HG03457 (cell line): ENCODE data around the gene NKPD1.
A peak's percentile ranks its signal among the peaks of the same experiment; 100 is the strongest.

Experiments used
- ATAC-seq: cut with Tn5 transposase; IDR thresholded peaks from one replicate; pipeline ENCODE4 v1.9.1; 2021; ENCODE audit warnings: moderate number of reproducible peaks; ENCODE audit not compliant: unreplicated experiment

The NKPD1 gene

GRCh38 chr19:45173816-45174215 lies 13.0 kb upstream of the NKPD1 start:
- no peak for ATAC-seq

GRCh38 chr19:45172611-45173208 lies 11.9 kb upstream of the NKPD1 start:
- no peak for ATAC-seq

GRCh38 chr19:45172173-45172572 lies 11.4 kb upstream of the NKPD1 start:
- no peak for ATAC-seq

GRCh38 chr19:45171211-45171623 lies 10.4 kb upstream of the NKPD1 start:
- no peak for ATAC-seq

- ATAC-seq: no peak
Observed at GRCh38 chr19:45170146-45171106, 9.6 kb upstream of the NKPD1 start.

GRCh38 chr19:45169602-45170001 lies 8.8 kb upstream of the NKPD1 start:
- ATAC-seq: no peak

- ATAC-seq: no peak
Observed at GRCh38 chr19:45168767-45169351, 8.1 kb upstream of the NKPD1 start.

- no peak for ATAC-seq
Observed at GRCh38 chr19:45166723-45167252, 6.0 kb upstream of the NKPD1 start.

GRCh38 chr19:45164577-45165335 lies 4.0 kb upstream of the NKPD1 start:
- ATAC-seq: peak; percentile 77

- no peak for ATAC-seq
Observed at GRCh38 chr19:45163751-45164460, 3.1 kb upstream of the NKPD1 start.

GRCh38 chr19:45163156-45163555 lies 2.4 kb upstream of the NKPD1 start:
- ATAC-seq: no peak

- ATAC-seq: no peak
Observed at GRCh38 chr19:45162608-45163143, 1.9 kb upstream of the NKPD1 start.

- no peak for ATAC-seq
Observed at GRCh38 chr19:45161738-45162607, 1.2 kb upstream of the NKPD1 start.

- ATAC-seq: no peak
Observed at GRCh38 chr19:45159971-45160324, 834 bp downstream of the NKPD1 start.

GRCh38 chr19:45159210-45159970 lies 1.4 kb downstream of the NKPD1 start:
- no peak for ATAC-seq

- ATAC-seq: no peak
Observed at GRCh38 chr19:45158503-45159209, 2.1 kb downstream of the NKPD1 start.

- no peak for ATAC-seq
Observed at GRCh38 chr19:45156751-45157150, 4.0 kb downstream of the NKPD1 start.
